ENCODE data around the gene ATP7B. TPM values are rescaled to one million over a fixed set of nuclear protein-coding genes. Genes with fewer than 3 reads are reported as not detected.

Gene ATP7B
- total RNA-seq, 1 experiment from 2014 or later, result 4.4 TPM

- H3K9me3 ChIP-seq (ENCODE audit: low read length), result no peaks in the 10 kb centered on the region
- DNase-seq (peak; percentile 57), ATAC-seq (peak; percentile 96)
- peak overlapping the region; percentile 34; the same call in 1 of the 2 replicates for H2AFZ ChIP-seq (ENCODE audit: low read length)
- no peaks in the 10 kb centered on the region; the same call in 1 of the 2 replicates for H3K36me3 ChIP-seq (ENCODE audit: low read depth, low read length)
- no TSS peak for BruUV-seq (replicated peaks)
- H3K4me2 ChIP-seq (ENCODE audit: low read length), result no peak overlapping the region
- H3K27me3 ChIP-seq (ENCODE audit: low read length), result no peaks in the 10 kb centered on the region
- no peak overlapping the region for H3K4me3 ChIP-seq (ENCODE audit: low read length)
- H3K4me1 ChIP-seq (ENCODE audit: insufficient read depth, low read length), result no peaks in the 10 kb centered on the region; the same call in 1 of the 2 replicates
- H3K79me2 ChIP-seq (ENCODE audit: low read length), result no peaks in the 10 kb centered on the region
- intact Hi-C loops (cut with micrococcal nuclease), result loop anchor here (1.0 to 5.0 kb wide), 3 partner anchors 79 to 305 kb away; no protein-coding TSS in a partner anchor
- CTCF ChIA-PET, result interaction anchor here (0.6 to 1.1 kb wide), 3 partner anchors 16 to 19 kb away, joined by 3 read pairs; no protein-coding TSS in a partner anchor
- H4K20me1 ChIP-seq (ENCODE audit: low read length), result no peaks in the 10 kb centered on the region
- TF ChIP-seq EZH2phosphoT487 (IDR thresholded peaks at IDR 0.05; ENCODE audit: borderline replicate concordance, low read length) (no peak), EZH2 (IDR thresholded peaks at IDR 0.05; ENCODE audit: low read length, unreplicated experiment) (no peak), CTCF (conservative IDR thresholded peaks at IDR 0.05; ENCODE audit: low read depth, low read length) (peak; percentile 79)
- no peaks in the 10 kb centered on the region for H3F3A ChIP-seq (ENCODE audit: low read length, unreplicated experiment)
- no peak overlapping the region for H3K27ac ChIP-seq (ENCODE audit: low read length)
- H3K9me2 ChIP-seq (replicated peaks; ENCODE audit: low read length), result no peaks in the 10 kb centered on the region
- H3K9ac ChIP-seq (ENCODE audit: low read length), result no peak overlapping the region
- POLR2A ChIA-PET (ENCODE audit: unreplicated experiment), result interaction anchor here (0.6 kb wide), 1 partner anchor 10 kb away, joined by 3 read pairs; no protein-coding TSS in a partner anchor
These were observed 115.1 kb downstream of the ATP7B start for GRCh38 chr13:51895906-51896888.

DNA sequence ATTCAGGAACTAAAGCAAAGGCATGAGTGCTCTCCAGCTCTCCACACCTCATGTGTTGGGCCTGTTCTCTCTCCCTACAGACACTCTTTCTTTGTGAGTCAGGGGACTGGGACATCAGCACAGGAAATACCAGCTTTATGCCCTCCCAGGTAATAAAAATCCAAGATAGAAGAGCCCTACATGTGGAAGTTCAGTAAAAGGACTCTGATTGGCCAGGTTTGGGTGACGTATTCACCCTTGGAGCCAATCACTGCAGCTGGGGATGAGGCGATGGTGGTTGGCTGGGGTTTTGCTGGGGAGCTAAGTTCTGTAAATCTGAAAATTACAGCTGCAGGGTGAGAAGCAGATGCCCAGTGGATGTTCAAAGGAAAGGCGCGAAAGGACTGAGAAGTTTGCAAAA, 117.0 kb downstream of the ATP7B start:
- ATAC-seq (peak; percentile 39), DNase-seq (peak; percentile 30)
- H3K36me3 ChIP-seq (ENCODE audit: low read depth, low read length), result no peaks in the 10 kb centered on the region; the same call in 1 of the 2 replicates
- intact Hi-C loops (cut with micrococcal nuclease), result no loop called here
- H3K4me1 ChIP-seq (ENCODE audit: insufficient read depth, low read length), result no peaks in the 10 kb centered on the region; the same call in 1 of the 2 replicates
- ChIA-PET POLR2A (ENCODE audit: unreplicated experiment) (interaction anchor here (0.5 kb wide), 1 partner anchor 32 kb away, joined by 6 read pairs; no protein-coding TSS in a partner anchor), CTCF (no interaction called here)
- no peaks in the 10 kb centered on the region for H3K27me3 ChIP-seq (ENCODE audit: low read length)
- no peak overlapping the region for H3K27ac ChIP-seq (ENCODE audit: low read length)
- H3K9ac ChIP-seq (ENCODE audit: low read length), result no peak overlapping the region
- no peaks in the 10 kb centered on the region for H3K9me2 ChIP-seq (replicated peaks; ENCODE audit: low read length)
- no peaks in the 10 kb centered on the region for H4K20me1 ChIP-seq (ENCODE audit: low read length)
- H2AFZ ChIP-seq (ENCODE audit: low read length), result no peak overlapping the region
- H3K79me2 ChIP-seq (ENCODE audit: low read length), result no peaks in the 10 kb centered on the region
- H3K4me2 ChIP-seq (ENCODE audit: low read length), result no peak overlapping the region
- TF ChIP-seq CTCF (conservative IDR thresholded peaks at IDR 0.05; ENCODE audit: low read depth, low read length) (no peak), EZH2phosphoT487 (IDR thresholded peaks at IDR 0.05; ENCODE audit: borderline replicate concordance, low read length) (no peak), EZH2 (IDR thresholded peaks at IDR 0.05; ENCODE audit: low read length, unreplicated experiment) (no peak)
- no peak overlapping the region for H3K4me3 ChIP-seq (ENCODE audit: low read length)
- no peaks in the 10 kb centered on the region for H3K9me3 ChIP-seq (ENCODE audit: low read length)
- no peaks in the 10 kb centered on the region for H3F3A ChIP-seq (ENCODE audit: low read length, unreplicated experiment)
- no TSS peak for BruUV-seq (replicated peaks)

Data from PC-3 (cell line).